Gastrocnemius medialis (tissue), 4 donors: Measurements from ENCODE around the gene LIX1.

ENCODE experiments used
- POLR2A ChIP-seq, 2 donors: fragments of 450-650 bp; IDR thresholded peaks; one replicate each; pipeline ENCODE4 v1.6.1; 2017; ENCODE audit warnings: antibody characterized with exemption in 2 of 2, mild to moderate bottlenecking in 2 of 2, moderate library complexity in 2 of 2
- TF ChIP-seq, protein P1 (sequence below), 5 experiments: fragments of 450-650 bp in 3 of 5; fragments of 200-600 bp in 2 of 5; sonication (generic) in 2 of 5; IDR thresholded peaks in 4 of 5; conservative IDR thresholded peaks in 1 of 5; 1 replicate in 4 of 5; 2 replicates in 1 of 5; pipeline ENCODE4 v1.5.1; 2016 to 2019; ENCODE audit warnings: antibody characterized with exemption in 5 of 5, mild to moderate bottlenecking in 3 of 5, moderate library complexity in 3 of 5

DNA sequence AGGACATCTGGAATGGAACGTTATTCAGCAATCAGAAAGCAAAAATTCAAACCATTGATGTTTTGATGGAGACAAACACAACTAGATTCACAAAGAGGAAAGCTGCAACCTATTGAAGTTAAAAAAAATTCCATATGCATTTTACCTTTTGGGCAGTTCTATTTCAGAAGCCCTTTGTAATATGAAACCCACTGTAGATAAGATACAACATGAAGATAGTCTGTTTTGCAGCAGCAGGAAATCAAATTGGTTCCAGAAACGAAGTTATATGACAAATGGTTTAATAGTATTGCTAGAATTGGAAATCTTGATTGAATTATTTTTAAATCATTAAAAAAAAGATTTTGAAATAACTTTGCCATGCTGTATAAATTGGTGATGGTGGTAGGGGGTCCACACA is 872 bp downstream of the LIX1 start:
- TF ChIP-seq, protein P1, sequence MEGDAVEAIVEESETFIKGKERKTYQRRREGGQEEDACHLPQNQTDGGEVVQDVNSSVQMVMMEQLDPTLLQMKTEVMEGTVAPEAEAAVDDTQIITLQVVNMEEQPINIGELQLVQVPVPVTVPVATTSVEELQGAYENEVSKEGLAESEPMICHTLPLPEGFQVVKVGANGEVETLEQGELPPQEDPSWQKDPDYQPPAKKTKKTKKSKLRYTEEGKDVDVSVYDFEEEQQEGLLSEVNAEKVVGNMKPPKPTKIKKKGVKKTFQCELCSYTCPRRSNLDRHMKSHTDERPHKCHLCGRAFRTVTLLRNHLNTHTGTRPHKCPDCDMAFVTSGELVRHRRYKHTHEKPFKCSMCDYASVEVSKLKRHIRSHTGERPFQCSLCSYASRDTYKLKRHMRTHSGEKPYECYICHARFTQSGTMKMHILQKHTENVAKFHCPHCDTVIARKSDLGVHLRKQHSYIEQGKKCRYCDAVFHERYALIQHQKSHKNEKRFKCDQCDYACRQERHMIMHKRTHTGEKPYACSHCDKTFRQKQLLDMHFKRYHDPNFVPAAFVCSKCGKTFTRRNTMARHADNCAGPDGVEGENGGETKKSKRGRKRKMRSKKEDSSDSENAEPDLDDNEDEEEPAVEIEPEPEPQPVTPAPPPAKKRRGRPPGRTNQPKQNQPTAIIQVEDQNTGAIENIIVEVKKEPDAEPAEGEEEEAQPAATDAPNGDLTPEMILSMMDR (IDR thresholded peaks at IDR 0.05 in 4 of 5, conservative IDR thresholded peaks at IDR 0.05 in 1 of 5), result no peak
- no peak for TF ChIP-seq POLR2A (IDR thresholded peaks at IDR 0.05)
